Measurements from ENCODE around the gene CYP4F2.

GRCh38 chr19:15902254-15902653, 4.4 kb upstream of the CYP4F2 start:
- TF ChIP-seq YY1 (IDR thresholded peaks at IDR 0.05; ENCODE audit: low read depth) (no peak), NFIC (IDR thresholded peaks at IDR 0.05) (no peak), TAF1 (IDR thresholded peaks at IDR 0.05; ENCODE audit: low read depth) (no peak), RAD21 (IDR thresholded peaks at IDR 0.05; ENCODE audit: low read depth) (no peak), FOXM1 (IDR thresholded peaks at IDR 0.05; ENCODE audit: borderline replicate concordance, low read depth) (no peak), USF1 (IDR thresholded peaks at IDR 0.05) (no peak), EP300 (IDR thresholded peaks at IDR 0.05; ENCODE audit: borderline replicate concordance) (no peak)

Data from Ishikawa (cell line).